GM19043 (cell line): ENCODE data around the gene PPP1R14D.

Experiments used
- ATAC-seq: cut with Tn5 transposase; IDR thresholded peaks from one replicate; pipeline ENCODE4 v1.9.1; 2021; ENCODE audit warnings: low read depth; ENCODE audit not compliant: unreplicated experiment

Gene PPP1R14D

GRCh38 chr15:40853241-40853890, 24.9 kb upstream of the PPP1R14D start:
- ATAC-seq = no peak

GRCh38 chr15:40852529-40852928, 24.0 kb upstream of the PPP1R14D start:
- ATAC-seq = no peak

GRCh38 chr15:40850576-40851112, 22.1 kb upstream of the PPP1R14D start:
- ATAC-seq = no peak

GRCh38 chr15:40847223-40847961, 18.9 kb upstream of the PPP1R14D start:
- ATAC-seq = peak; percentile 68

GRCh38 chr15:40846841-40847222, 18.3 kb upstream of the PPP1R14D start:
- no peak for ATAC-seq

GRCh38 chr15:40845511-40846284, 17.2 kb upstream of the PPP1R14D start:
- ATAC-seq = no peak

- ATAC-seq = no peak
Observed at GRCh38 chr15:40845036-40845435, 16.5 kb upstream of the PPP1R14D start.

GRCh38 chr15:40844696-40845030, 16.2 kb upstream of the PPP1R14D start:
- no peak for ATAC-seq

GRCh38 chr15:40843885-40844695, 15.6 kb upstream of the PPP1R14D start, which contains the start of gene SPINT1:
Gene SPINT1, plus strand, starts transcription at chr15:40844048. Its CDS starts 507 bp downstream, at chr15:40844555.
- ATAC-seq = no peak

- ATAC-seq = no peak
Observed at GRCh38 chr15:40843261-40843884, 14.9 kb upstream of the PPP1R14D start.

GRCh38 chr15:40841741-40842140, 13.2 kb upstream of the PPP1R14D start:
- ATAC-seq = no peak

- ATAC-seq = no peak
Observed at GRCh38 chr15:40838756-40839155, 10.2 kb upstream of the PPP1R14D start.

GRCh38 chr15:40836020-40836419, 7.5 kb upstream of the PPP1R14D start:
- ATAC-seq = no peak

GRCh38 chr15:40832903-40833302, 4.4 kb upstream of the PPP1R14D start:
- ATAC-seq = no peak

- no peak for ATAC-seq
Observed at GRCh38 chr15:40831861-40832260, 3.4 kb upstream of the PPP1R14D start.

GRCh38 chr15:40830884-40831283, 2.4 kb upstream of the PPP1R14D start:
- no peak for ATAC-seq

- ATAC-seq = no peak
Observed at GRCh38 chr15:40829115-40829514, 607 bp upstream of the PPP1R14D start.

- ATAC-seq = no peak
Observed at GRCh38 chr15:40826423-40827075, 2.0 kb downstream of the PPP1R14D start.

- no peak for ATAC-seq
Observed at GRCh38 chr15:40825661-40826422, 2.7 kb downstream of the PPP1R14D start.
